ENCODE measurements around the gene KCNJ16. TPM values are rescaled to one million over a fixed set of nuclear protein-coding genes. Genes with fewer than 3 reads are reported as not detected.

Gene KCNJ16
- total RNA-seq, 4 donors from 2014 or later: 0.57 to 0.67 TPM; not detected in 2

GRCh38 chr17:70099294-70099693, 24.3 kb downstream of the KCNJ16 start:
- Histone ChIP-seq H3K9me3 (no peaks in the 10 kb centered on the region), H3K4me1 (no peaks in the 10 kb centered on the region), H3K36me3 (no peaks in the 10 kb centered on the region), H3K27me3 (no peaks in the 10 kb centered on the region), H3K27ac (no peak overlapping the region), H3K4me3 (no peak overlapping the region)
- TF ChIP-seq POLR2A (IDR thresholded peaks at IDR 0.05) (no peak), CTCF (IDR thresholded peaks at IDR 0.05) (no peak)
- DNase-seq: no peak

GRCh38 chr17:70099884-70100283, 24.9 kb downstream of the KCNJ16 start:
- TF ChIP-seq CTCF (IDR thresholded peaks at IDR 0.05): no peak
- no peak for TF ChIP-seq POLR2A (IDR thresholded peaks at IDR 0.05)
- Histone ChIP-seq H3K27ac (no peak overlapping the region), H3K36me3 (no peaks in the 10 kb centered on the region), H3K27me3 (no peaks in the 10 kb centered on the region), H3K4me1 (no peaks in the 10 kb centered on the region), H3K4me3 (no peak overlapping the region), H3K9me3 (no peaks in the 10 kb centered on the region)
- DNase-seq: no peak

GRCh38 chr17:70100983-70101382, 26.0 kb downstream of the KCNJ16 start:
- Histone ChIP-seq H3K27me3 (no peaks in the 10 kb centered on the region), H3K27ac (no peak overlapping the region), H3K4me3 (no peak overlapping the region), H3K9me3 (no peaks in the 10 kb centered on the region), H3K36me3 (no peaks in the 10 kb centered on the region), H3K4me1 (no peaks in the 10 kb centered on the region)
- TF ChIP-seq POLR2A (IDR thresholded peaks at IDR 0.05): no peak
- TF ChIP-seq CTCF (IDR thresholded peaks at IDR 0.05): no peak
- DNase-seq: no peak

GRCh38 chr17:70102531-70102930, 27.5 kb downstream of the KCNJ16 start:
- H3K36me3 ChIP-seq: no peaks in the 10 kb centered on the region
- no peaks in the 10 kb centered on the region for H3K4me1 ChIP-seq
- no peaks in the 10 kb centered on the region for H3K27me3 ChIP-seq
- no peak for TF ChIP-seq POLR2A (IDR thresholded peaks at IDR 0.05)
- no peak for DNase-seq
- H3K9me3 ChIP-seq: no peaks in the 10 kb centered on the region
- no peak overlapping the region for H3K27ac ChIP-seq
- H3K4me3 ChIP-seq: no peak overlapping the region

GRCh38 chr17:70104791-70105523, 29.9 kb downstream of the KCNJ16 start:
- H3K36me3 ChIP-seq: no peaks in the 10 kb centered on the region
- no peak overlapping the region for H3K4me3 ChIP-seq
- TF ChIP-seq CTCF (IDR thresholded peaks at IDR 0.05): no peak
- TF ChIP-seq POLR2A (IDR thresholded peaks at IDR 0.05): no peak
- no peak for DNase-seq
- H3K27ac ChIP-seq: no peak overlapping the region
- H3K4me1 ChIP-seq: no peaks in the 10 kb centered on the region
- H3K27me3 ChIP-seq: no peaks in the 10 kb centered on the region
- no peaks in the 10 kb centered on the region for H3K9me3 ChIP-seq

- DNase-seq: no peak
- Histone ChIP-seq H3K9me3 (no peaks in the 10 kb centered on the region), H3K27me3 (no peaks in the 10 kb centered on the region), H3K4me3 (no peak overlapping the region), H3K36me3 (no peaks in the 10 kb centered on the region), H3K27ac (no peak overlapping the region), H3K4me1 (no peaks in the 10 kb centered on the region)
- no peak for TF ChIP-seq CTCF (IDR thresholded peaks at IDR 0.05)
- TF ChIP-seq POLR2A (IDR thresholded peaks at IDR 0.05): no peak
Measured at GRCh38 chr17:70105641-70106040, 30.6 kb downstream of the KCNJ16 start.
